BE2C (cell line): Measurements from ENCODE around the gene C2CD2.

Source experiments
- DNase-seq: peaks from one replicate; pipeline ENCODE4 v3.0.0-alpha.2; 2020
- H3K27me3 ChIP-seq: fragments of 250-450 bp; sonication (Bioruptor Pico); 2 replicates; pipeline ENCODE4 v1.5.1; 2020; ENCODE audit warnings: mild to moderate bottlenecking
- H3K36me3 ChIP-seq: fragments of 250-450 bp; sonication (Bioruptor Pico); 2 replicates; pipeline ENCODE4 v1.5.1; 2020; ENCODE audit warnings: mild to moderate bottlenecking
- H3K4me1 ChIP-seq: fragments of 250-450 bp; sonication (Bioruptor Pico); 2 replicates; pipeline ENCODE4 v1.5.1; 2020
- H3K4me3 ChIP-seq: 2 replicates; pipeline ENCODE4 v1.5.1; 2011; ENCODE audit warnings: low read depth, low read length
- H3K9me3 ChIP-seq: fragments of 250-450 bp; sonication (Bioruptor Pico); 2 replicates; pipeline ENCODE4 v1.5.1; 2020
- CTCF ChIP-seq: IDR thresholded peaks from 2 replicates; pipeline ENCODE4 v1.5.1; 2012; ENCODE audit warnings: mild to moderate bottlenecking, low read depth, low read length

Gene C2CD2

DNA sequence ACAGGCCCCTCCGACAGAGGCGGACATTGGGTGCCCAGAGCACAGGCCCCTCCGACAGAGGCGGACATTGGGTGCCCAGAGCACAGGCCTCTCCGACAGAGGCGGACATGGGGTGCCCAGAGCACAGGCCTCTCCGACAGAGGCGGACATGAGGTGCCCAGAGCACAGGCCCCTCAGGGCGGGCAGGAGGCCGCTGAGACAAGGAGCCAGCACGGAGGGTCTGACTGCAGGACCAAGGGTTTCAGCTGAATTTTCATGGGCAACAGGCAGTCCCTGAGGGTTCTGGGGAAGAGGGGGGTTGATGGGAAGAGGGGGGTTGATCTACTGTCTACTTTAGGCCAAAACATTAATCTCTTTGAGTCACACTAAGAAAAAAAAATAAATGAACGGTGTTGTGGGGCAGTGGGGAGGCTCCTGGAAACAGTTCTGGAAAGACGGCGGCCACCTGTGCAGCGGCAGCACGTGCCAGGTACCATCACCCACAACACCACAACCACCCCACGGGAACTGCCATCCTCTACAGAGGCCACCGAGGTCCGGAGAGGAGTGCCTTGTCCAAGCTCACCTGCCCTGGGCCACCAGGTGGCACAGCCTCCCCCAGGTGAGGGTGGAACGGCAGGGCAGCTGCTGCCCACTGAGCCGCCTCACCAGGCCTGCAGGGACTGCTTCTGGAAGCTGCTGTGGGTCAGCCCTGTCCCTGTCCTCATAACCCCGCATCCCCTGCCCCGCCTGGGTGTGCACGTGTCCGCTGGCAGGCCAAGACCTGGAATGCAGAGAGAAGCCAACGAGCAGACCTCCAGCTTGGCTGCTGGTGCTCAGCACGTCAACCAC is 95.1 kb downstream of the C2CD2 start:
- no peaks in the 10 kb centered on the region for H3K4me1 ChIP-seq

GRCh38 chr21:41857771-41858300 is 96.0 kb downstream of the C2CD2 start:
- Histone ChIP-seq H3K36me3 (peaks cover 19% of the 10 kb centered on the region), H3K4me3 (no peak overlapping the region), H3K9me3 (no peaks in the 10 kb centered on the region), H3K4me1 (no peaks in the 10 kb centered on the region), H3K27me3 (no peaks in the 10 kb centered on the region)
- no peak for DNase-seq
- TF ChIP-seq CTCF: no peak

More for the DNA sequence above, 95.1 kb downstream of the C2CD2 start:
- no peak for DNase-seq
- no peak overlapping the region for H3K4me3 ChIP-seq
- no peaks in the 10 kb centered on the region for H3K9me3 ChIP-seq
- no peaks in the 10 kb centered on the region for H3K27me3 ChIP-seq
- TF ChIP-seq CTCF: no peak
- peaks cover 19% of the 10 kb centered on the region for H3K36me3 ChIP-seq

DNA sequence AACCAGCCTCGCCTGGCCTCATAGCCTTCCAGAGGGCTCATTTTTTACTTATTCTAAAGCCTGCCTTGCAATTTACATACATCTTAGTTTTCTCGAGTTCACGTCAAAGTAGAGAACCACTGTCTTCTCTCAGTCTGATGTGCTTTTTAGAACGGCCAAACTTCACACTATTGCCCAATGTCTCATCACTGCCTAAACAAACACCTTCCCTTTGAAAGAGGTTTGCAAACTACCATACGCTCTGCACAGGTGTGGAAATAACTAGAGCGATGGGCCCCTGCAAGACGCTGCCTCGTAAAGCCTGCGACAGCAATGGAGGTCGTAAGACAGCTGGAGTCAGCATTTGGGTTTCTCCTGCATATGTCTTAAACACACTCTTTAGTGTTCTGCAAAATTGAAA is 97.2 kb downstream of the C2CD2 start:
- no peak for TF ChIP-seq CTCF
- H3K36me3 ChIP-seq: peaks cover 19% of the 10 kb centered on the region

DNA sequence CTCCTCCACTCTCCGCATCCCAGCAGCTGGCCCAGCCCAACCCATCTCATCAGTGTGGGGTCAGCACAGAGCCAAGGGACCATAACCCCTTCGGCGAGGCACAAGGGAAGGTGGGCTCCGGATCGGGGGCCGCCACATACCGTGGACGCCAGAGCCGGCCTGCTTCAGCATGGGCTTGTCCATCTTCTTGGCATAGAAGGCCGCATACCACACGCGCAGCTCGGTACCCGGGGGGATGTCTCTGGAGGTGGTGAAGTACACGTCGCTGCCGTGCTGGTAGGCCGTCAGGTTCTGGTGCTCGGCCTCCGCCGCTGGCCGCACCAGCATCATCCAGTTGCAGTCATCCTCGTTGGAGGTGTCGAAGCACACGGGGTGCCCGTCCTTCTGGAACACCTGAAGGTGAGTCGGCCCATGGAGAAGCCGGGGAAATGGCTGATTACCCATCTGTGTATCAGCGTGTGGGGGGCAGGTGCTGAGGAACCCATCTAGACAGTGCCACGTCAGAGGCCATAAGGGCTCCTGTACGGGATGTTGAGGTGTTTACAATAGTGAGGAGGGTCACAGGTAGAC is 99.3 kb downstream of the C2CD2 start:
- Histone ChIP-seq H3K4me3 (no peak overlapping the region), H3K9me3 (no peaks in the 10 kb centered on the region), H3K36me3 (peaks cover 19% of the 10 kb centered on the region), H3K27me3 (no peaks in the 10 kb centered on the region), H3K4me1 (no peaks in the 10 kb centered on the region)
- TF ChIP-seq CTCF: no peak
- DNase-seq: no peak

More for the DNA sequence above, 97.2 kb downstream of the C2CD2 start:
- no peaks in the 10 kb centered on the region for H3K4me1 ChIP-seq
- H3K4me3 ChIP-seq: no peak overlapping the region
- DNase-seq: no peak
- H3K9me3 ChIP-seq: no peaks in the 10 kb centered on the region
- no peaks in the 10 kb centered on the region for H3K27me3 ChIP-seq

DNA sequence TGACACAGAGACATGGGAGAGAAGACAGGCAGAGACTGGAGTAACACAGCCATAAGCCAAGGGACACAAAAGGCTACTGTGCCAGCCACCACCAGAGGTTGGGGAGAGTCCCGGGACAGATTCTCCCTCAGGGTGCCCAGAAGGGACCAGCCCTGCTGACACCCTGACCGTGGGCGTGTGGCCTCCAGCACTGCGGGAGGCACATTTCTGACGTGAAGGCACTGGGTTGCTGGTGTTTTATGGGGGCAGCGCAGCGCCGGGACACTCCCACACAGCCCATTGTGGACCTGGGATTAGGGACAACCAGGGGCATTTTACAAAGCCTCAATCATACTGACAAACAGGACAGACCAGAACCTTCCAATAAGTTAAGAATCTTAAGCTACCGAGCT is 100.9 kb downstream of the C2CD2 start:
- Histone ChIP-seq H3K27me3 (no peaks in the 10 kb centered on the region), H3K4me3 (no peak overlapping the region), H3K36me3 (peaks cover 19% of the 10 kb centered on the region), H3K9me3 (no peaks in the 10 kb centered on the region), H3K4me1 (no peaks in the 10 kb centered on the region)
- TF ChIP-seq CTCF: no peak
- no peak for DNase-seq
